Pancreas (tissue), 10 donors: Measurements from ENCODE around the gene BRSK2. TPM values are rescaled to one million over a fixed set of nuclear protein-coding genes. Genes with fewer than 3 reads are reported as not detected.

Source experiments
- ATAC-seq, 4 donors: fragments of 200-7000 bp; cut with Tn5 transposase; one replicate each; pipeline versions ENCODE4 v1.8.0 to v1.9.1; 2020; ENCODE audit warnings: mild to moderate bottlenecking in 4 of 4, moderate library complexity in 4 of 4
- DNase-seq, 6 donors: peaks; one replicate each; pipeline ENCODE4 v3.0.0-alpha.2; 2020
- FAIRE-seq: peaks from 2 replicates; lab custom pipeline; 2012; peaks lifted over from hg19 to GRCh38; lab: Jason Lieb, UNC
- H3K27ac ChIP-seq, 4 donors: fragments of 200-600 bp; sonication (generic); 1 replicate in 3 of 4; 2 replicates in 1 of 4; pipeline versions ENCODE4 v1.5.0 to v1.8.0; 2020
- H3K27me3 ChIP-seq, 4 donors: fragments of 200-600 bp; one replicate each; pipeline ENCODE4 v1.8.0; 2021
- H3K36me3 ChIP-seq, 3 donors: fragments of 200-600 bp; sonication (generic) in 1 of 3; one replicate each; pipeline versions ENCODE4 v1.5.0 to v1.8.0; 2020 to 2021
- H3K4me1 ChIP-seq, 3 donors: fragments of 200-600 bp; one replicate each; pipeline ENCODE4 v1.8.0; 2021
- H3K4me3 ChIP-seq, 4 donors: fragments of 200-600 bp; sonication (generic) in 2 of 4; one replicate each; pipeline versions ENCODE4 v1.5.0 to v1.8.0; 2020 to 2021
- H3K9me3 ChIP-seq, 4 donors: fragments of 200-600 bp; one replicate each; pipeline ENCODE4 v1.8.0; 2021
- WGBS, 2 donors: extraction: QIAGEN DNeasy Blood & Tissue Kit; methylation state at CpG; one replicate each; pipeline ENCODE4 v1.1.7; 2013; 5-methylcytosine and 5-hydroxymethylcytosine counted together
- intact Hi-C, 3 donors: fragments of 100-400 bp; cut with DNase I; formaldehyde crosslinking; loops; one replicate each; pipeline versions ENCODE4 v1.11.1 to v1.14.2; 2022
- polyA plus RNA-seq, 2 donors: library from polyadenylated mRNA; stranded (reverse); fragments of 200-250 nt; gene quantifications; one replicate each; pipeline ENCODE4 v1.2.3, GENCODE V29; 2013
- total RNA-seq, 6 donors: library from RNA; stranded (reverse); fragmentation: NEBNext Ultra II Directional in 4 of 6; extraction: Animal tissue kit (Norgen Biotek cat#: 25700) in 4 of 6; gene quantifications; one replicate each; pipeline versions ENCODE4 v1.2.1 to v1.2.4, GENCODE V29; 2021 to 2023
- TF ChIP-seq, protein P1 (sequence below), 4 donors: fragments of 200-600 bp; sonication (generic) in 3 of 4; IDR thresholded peaks; one replicate each; pipeline versions ENCODE4 v1.5.0 to v1.8.0; 2021; ENCODE audit warnings: antibody characterized with exemption in 4 of 4
- donor health status: healthy with polysubstance abuse.
- donor health status: DM: no; HTN: no; CAD: no; lungs with moderate emphysema.
- donor health status: DM: no; HTN: no; CAD: no.
- donor health status: control.
- donor health status: control.
- donor health status: Bipolar disorder and iron deficiency.
- donor health status: DM: yes; HTN: yes; CAD: no.
- donor health status: DM: no; HTN: no; CAD: no.
- donor health status: DM: no; HTN: no; CAD: no.
- donor health status: DM: yes; HTN: yes; CAD: no.

The BRSK2 gene
- total and polyA plus RNA-seq, 8 donors = 44.2 to 215 (median 70.9) TPM

DNA sequence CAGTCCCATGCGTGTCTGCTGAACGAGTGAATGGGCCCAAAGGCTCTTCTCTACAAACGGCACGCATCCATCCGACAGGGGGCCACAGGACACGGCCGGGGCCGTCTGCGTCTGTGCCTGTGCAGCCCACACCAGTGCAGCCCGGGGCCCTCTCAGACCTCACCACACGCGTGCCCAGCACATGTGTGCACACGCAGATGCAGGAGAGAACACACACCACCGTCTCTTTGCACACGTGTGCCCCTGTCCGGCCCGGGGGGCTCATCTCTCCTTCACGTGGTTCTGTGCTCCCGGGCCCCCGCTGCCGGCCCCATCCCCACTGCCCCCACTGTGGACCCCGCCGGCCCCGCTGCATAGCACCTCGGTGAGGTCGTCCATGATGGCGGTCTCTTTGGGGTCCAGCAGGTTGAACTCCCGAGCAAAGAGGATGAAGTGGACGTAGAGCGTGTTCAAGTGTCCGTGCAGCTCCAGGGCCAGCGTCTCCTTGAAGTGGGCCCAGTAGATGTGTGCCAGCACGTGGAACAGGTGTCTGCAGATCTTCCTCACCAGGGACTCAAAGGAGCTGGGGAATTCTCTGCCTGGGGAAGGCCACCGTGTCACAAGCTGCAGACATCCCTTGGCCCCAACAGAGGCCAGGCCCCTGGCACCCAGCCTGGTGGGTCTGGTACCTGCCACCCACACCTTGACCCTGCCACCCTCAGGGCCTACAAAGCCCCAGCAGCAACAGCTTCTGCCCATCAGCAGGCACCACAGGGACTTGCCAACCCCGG is 80.4 kb downstream of the BRSK2 start:
- intact Hi-C loops = no loop called here
- no peak for ATAC-seq

DNA sequence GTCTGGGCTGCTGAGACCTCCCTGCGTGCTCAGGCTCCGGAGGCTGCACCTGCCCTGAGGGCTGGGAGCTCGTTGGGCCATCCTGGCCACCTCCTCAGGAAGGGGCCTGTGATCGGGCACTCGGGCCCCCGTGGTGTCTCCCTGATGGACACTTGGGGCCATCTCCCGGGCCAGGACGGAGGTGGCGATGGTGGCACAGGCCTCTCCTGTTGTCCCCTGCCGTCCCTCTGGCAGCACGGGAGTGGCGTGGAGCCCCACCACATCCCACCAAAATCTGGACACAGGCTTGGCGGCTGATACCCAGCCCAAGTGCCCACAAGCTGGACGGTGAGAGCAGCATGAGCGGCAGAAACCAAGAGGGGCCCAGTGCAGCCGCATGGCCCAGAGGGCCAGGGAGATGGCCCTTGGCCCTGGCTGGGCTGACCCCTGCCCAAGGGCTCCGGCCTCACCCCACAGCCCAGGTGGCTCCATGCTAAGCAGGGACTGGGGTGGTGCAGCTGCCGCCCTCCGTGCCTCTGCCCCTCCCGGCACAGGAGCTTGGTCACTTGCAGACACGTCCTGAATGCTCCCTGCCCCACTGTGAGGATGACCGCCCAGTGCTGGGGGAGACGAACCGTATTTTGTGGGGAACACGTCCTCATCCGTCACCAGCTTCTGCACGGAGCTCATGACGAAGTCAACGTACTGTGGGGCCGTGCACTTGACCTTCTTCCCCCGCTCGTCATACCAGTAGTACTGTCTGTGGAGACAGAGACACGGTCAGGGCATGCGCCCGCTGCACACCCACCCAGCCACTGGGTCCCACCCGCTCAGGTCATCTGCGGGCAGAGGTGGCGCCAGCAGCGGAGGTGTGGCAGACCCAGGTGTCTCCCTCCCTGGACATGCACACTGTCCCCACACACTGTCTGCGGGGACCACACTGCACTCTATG is 81.2 kb downstream of the BRSK2 start:
- intact Hi-C loops = no loop called here
- FAIRE-seq (no peak), ATAC-seq (no peak), DNase-seq (peak in 3 of 6 donors; percentile 28 to 81 (median 49))
- H3K27ac ChIP-seq = no peak overlapping the region
- H3K36me3 ChIP-seq = peaks cover 0 to 16% (median 0%) of the 10 kb centered on the region in 3 donors
- H3K27me3 ChIP-seq = no peaks in the 10 kb centered on the region
- no peak overlapping the region for H3K4me3 ChIP-seq
- 96 to 97% methylated on average over 40 of the region's 40 CpGs for WGBS, 2 donors
- no peaks in the 10 kb centered on the region for H3K9me3 ChIP-seq
- no peaks in the 10 kb centered on the region for H3K4me1 ChIP-seq
- TF ChIP-seq, protein P1, sequence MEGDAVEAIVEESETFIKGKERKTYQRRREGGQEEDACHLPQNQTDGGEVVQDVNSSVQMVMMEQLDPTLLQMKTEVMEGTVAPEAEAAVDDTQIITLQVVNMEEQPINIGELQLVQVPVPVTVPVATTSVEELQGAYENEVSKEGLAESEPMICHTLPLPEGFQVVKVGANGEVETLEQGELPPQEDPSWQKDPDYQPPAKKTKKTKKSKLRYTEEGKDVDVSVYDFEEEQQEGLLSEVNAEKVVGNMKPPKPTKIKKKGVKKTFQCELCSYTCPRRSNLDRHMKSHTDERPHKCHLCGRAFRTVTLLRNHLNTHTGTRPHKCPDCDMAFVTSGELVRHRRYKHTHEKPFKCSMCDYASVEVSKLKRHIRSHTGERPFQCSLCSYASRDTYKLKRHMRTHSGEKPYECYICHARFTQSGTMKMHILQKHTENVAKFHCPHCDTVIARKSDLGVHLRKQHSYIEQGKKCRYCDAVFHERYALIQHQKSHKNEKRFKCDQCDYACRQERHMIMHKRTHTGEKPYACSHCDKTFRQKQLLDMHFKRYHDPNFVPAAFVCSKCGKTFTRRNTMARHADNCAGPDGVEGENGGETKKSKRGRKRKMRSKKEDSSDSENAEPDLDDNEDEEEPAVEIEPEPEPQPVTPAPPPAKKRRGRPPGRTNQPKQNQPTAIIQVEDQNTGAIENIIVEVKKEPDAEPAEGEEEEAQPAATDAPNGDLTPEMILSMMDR (IDR thresholded peaks at IDR 0.05) = no peak

More for the DNA sequence above, 80.4 kb downstream of the BRSK2 start:
- Histone ChIP-seq H3K36me3 (peaks cover 0 to 16% (median 0%) of the 10 kb centered on the region in 3 donors), H3K4me1 (no peaks in the 10 kb centered on the region), H3K27me3 (no peaks in the 10 kb centered on the region), H3K9me3 (no peaks in the 10 kb centered on the region), H3K4me3 (no peak overlapping the region), H3K27ac (no peak overlapping the region)
- peak in 2 of 6 donors; percentile 17 to 69 for DNase-seq
- no peak for FAIRE-seq
- TF ChIP-seq, protein P1 (IDR thresholded peaks at IDR 0.05) = no peak
- WGBS, 2 donors = 93% methylated on average over 35 of the region's 35 CpGs

DNA sequence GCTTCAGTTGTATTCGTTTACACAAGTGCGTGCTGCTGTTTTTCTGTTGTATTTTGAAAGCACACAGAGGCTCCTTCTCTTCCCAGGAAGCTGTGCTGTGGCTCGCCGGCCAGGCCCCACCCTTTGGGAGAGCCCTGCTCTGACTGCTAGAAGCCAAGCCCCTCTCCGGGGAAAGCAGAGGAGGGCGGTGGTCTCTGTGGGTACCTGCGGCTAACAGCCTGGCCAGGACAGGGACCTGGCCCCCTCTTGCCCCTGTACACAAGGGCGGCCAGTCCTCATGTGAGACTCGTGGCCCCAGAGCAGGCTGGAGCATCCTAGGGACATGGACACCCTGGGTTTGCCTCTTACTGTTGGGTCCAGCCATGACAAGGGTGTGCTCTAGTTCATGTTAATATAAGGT is 82.0 kb downstream of the BRSK2 start:
- H3K36me3 ChIP-seq = peaks cover 0 to 16% (median 5%) of the 10 kb centered on the region in 3 donors
- DNase-seq (peak in 2 of 6 donors; percentile 42 to 60), FAIRE-seq (no peak), ATAC-seq (no peak)
- intact Hi-C loops = no loop called here
- 78 to 85% methylated on average over 9 of the region's 9 CpGs for WGBS, 2 donors
- H3K4me3 ChIP-seq = no peak overlapping the region
- H3K9me3 ChIP-seq = no peaks in the 10 kb centered on the region
- TF ChIP-seq, protein P1 (IDR thresholded peaks at IDR 0.05) = no peak
- H3K4me1 ChIP-seq = no peaks in the 10 kb centered on the region
- H3K27ac ChIP-seq = no peak overlapping the region
- no peaks in the 10 kb centered on the region for H3K27me3 ChIP-seq

DNA sequence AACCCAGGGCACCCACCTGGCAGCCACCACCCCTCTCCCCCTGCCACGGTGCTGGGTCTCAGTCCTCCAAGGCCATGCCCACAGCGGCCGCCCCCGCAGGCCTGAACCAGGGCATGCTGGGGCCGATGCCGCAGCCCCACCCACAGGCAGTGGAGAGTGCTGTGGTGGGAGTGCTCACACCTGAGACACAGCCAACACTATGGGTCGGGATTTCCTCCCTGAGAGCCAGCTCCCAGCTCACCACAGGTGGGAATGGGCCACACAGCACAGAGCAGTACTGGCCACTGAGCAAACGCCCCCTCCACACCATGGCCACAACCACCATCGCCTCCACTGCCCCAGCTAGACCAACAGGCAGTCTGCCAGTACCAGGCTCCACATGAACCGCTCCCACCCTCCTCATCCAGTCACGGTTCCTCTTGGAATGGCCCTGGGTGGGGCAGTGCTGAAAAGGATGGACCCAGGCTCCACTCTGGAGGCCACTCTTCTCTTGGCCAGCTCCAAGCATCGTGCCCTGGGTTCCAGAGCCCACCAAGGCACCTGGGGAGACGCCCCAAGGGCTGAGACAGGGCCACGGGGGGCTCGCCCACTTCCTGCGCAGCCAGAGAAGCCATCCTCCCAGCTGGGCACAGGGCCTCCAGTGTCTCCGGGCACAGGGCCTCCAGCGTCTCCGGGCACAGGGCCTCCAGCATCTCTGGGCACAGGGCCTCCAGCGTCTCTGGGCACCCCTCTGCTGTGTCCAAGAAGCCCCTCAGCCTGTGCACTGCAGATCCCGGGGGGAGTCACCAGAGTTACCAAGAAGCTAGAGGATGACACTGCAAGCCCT is 82.7 kb downstream of the BRSK2 start:
- peak in 3 of 6 donors; percentile 29 to 66 (median 45) for DNase-seq
- peaks cover 0 to 16% (median 5%) of the 10 kb centered on the region in 3 donors for H3K36me3 ChIP-seq

More for the DNA sequence above, 82.7 kb downstream of the BRSK2 start:
- no peak overlapping the region for H3K4me3 ChIP-seq
- no peaks in the 10 kb centered on the region for H3K4me1 ChIP-seq
- TF ChIP-seq, protein P1 (IDR thresholded peaks at IDR 0.05) = no peak
- ATAC-seq (no peak), FAIRE-seq (no peak)
- H3K27ac ChIP-seq = no peak overlapping the region
- WGBS, 2 donors = 92 to 93% methylated on average over 15 to 21 of the region's 21 CpGs
- H3K27me3 ChIP-seq = no peaks in the 10 kb centered on the region
- H3K9me3 ChIP-seq = no peaks in the 10 kb centered on the region
- intact Hi-C loops = no loop called here
